Gastroesophageal sphincter (tissue), 3 donors: ENCODE measurements around the gene PMVK.
"Not testable (repeated sequence)": the region's sequence is repeated elsewhere in the genome, so short reads cannot be mapped to it uniquely, and the experiment has no call there.

Source experiments
- CTCF ChIP-seq, 4 experiments: fragments of 200-600 bp in 2 of 4; fragments of 450-650 bp in 2 of 4; sonication (generic) in 1 of 4; IDR thresholded peaks; one replicate each; pipeline ENCODE4 v1.5.1; 2017 to 2019; ENCODE audit warnings: antibody characterized with exemption in 4 of 4, mild to moderate bottlenecking in 2 of 4, moderate library complexity in 2 of 4
- POLR2A ChIP-seq, 2 donors: fragments of 450-650 bp; IDR thresholded peaks; one replicate each; pipeline ENCODE4 v1.6.1; 2017; ENCODE audit warnings: antibody characterized with exemption in 2 of 2, mild to moderate bottlenecking in 2 of 2, moderate library complexity in 1 of 2
- POLR2AphosphoS5 ChIP-seq: sonication (generic); formaldehyde crosslinking; IDR thresholded peaks from one replicate; pipeline ENCODE4 v1.6.1; 2017; ENCODE audit warnings: antibody characterized with exemption

DNA sequence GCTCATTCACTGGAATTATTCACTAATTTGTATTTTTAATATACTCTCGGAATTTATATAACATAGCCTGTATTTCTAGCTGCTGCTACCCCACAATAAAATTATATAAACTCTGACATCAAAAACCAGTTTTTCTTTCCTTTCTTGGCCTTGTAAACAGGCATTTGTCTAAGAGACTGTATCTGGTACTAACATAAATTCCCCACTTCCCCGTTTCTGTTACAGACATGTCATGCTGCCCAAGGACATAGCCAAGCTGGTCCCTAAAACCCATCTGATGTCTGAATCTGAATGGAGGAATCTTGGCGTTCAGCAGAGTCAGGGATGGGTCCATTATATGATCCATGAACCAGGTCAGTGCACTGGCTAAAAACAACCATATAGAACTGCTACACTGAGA lies 41.2 kb upstream of the PMVK start:
- TF ChIP-seq CTCF (IDR thresholded peaks at IDR 0.05); POLR2AphosphoS5; POLR2A (IDR thresholded peaks at IDR 0.05): not testable (repeated sequence)
